HG03457 (cell line): ENCODE measurements around the gene PROM1.

Experiments
- ATAC-seq: cut with Tn5 transposase; IDR thresholded peaks from one replicate; pipeline ENCODE4 v1.9.1; 2021; ENCODE audit warnings: moderate number of reproducible peaks; ENCODE audit not compliant: unreplicated experiment

PROM1 gene

DNA sequence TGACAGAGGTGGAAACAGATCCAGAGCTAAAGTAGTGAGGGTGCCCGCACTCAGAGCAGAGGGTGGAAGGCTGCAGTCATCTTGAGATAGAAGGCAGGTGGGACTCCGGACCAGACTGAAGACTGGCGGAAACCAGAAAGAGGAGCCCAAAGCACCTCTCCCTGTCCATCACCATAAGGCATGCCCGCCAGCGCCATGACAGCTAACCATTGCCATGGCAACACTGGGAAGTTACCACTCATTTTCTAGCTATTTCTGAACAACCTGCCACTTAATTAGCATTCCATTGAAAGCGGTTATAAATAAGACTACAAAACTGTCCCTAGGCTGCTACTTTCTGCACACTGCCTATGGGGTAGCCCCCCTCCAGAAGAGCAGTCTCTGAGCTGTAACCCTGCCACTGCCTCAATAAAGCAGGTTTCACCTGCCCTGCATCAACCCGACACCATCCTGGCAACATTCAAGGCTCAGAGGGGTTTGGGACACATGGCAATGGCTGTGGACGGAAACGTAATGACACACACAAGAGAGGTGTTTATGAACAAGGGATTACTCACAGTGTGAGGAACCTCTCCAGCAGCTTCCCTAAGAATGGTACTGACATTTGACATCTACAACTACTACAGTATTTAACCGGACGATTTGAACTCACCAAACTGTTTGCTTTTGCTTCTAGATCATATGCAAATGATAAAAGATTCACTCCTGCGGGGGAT, 93.1 kb downstream of the PROM1 start:
- ATAC-seq, result no peak

DNA sequence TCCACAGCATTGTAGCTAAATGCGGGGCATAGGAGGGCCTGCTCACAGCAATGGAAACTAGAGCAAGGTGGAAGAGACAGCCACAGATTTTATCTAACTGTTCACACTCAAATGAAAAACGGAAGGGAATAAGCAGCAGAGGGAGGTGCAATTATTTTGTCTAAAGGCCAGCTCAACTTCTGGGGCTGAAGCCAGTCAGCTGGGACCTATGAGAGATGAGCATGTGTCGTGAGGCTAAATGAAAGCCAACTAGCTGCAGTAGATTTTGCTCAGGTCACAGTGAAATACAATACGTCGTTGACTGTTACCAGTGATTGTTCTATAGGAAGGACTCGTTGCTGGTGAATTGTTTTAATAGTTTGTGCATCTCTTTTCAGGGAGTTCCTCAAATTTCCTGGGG, 94.4 kb downstream of the PROM1 start:
- ATAC-seq, result no peak

DNA sequence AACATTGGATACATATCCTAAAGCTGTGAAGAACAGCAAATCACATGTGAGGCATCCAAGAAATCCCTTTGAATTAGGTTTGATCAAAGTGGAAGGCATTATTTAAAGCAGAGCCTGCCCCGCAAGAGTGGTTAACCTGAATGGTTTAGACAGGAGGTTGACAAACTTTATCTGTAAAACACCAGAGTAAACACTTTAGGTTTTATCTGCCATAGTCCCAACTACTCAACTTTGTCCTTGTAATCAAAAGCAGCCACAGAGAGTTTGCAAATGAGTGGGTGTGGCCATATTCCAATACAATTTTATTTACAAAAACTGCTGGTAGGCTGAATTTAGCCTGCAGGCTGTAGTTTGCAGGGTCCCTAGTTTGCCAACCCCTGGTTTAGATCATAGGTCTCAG, 95.6 kb downstream of the PROM1 start:
- ATAC-seq, result no peak

DNA sequence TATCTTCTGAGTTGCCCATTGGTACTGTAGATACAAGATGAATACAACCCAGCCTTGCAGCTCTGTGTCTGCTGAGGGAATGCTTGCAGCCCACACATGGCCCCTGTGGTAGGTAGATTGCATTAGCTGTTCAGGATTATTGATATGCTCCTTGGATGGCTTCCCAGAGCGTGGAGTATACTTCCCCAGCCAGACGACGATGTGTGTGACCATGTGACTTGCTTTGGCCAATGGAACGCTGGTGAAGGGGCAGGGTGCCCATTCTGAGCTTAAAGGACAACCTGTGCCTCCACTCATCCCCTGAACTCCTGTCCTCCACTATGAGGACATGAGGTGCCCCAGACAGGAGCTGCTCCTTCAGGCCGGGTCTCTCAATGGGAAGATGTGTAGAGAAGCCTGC, 96.9 kb downstream of the PROM1 start:
- no peak for ATAC-seq

DNA sequence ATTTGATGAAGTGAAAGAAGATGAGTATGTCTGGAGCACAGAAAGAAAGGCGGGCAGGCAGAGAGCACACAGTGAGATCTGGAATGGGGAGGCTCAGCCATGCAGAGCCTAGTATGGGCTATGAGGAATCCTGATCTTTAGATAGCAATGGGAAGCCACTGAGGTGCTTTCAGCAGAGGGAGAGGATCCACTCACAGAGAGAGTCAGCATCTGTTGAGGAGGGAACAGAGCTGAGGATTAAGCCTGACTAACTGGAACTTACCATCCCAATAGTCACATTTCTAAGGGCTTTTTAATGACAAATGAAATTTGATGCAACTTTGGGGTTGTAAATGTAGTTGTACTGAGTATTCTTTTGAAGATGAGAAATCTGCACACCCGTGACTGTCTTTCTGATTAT, 100.2 kb downstream of the PROM1 start:
- ATAC-seq, result no peak

DNA sequence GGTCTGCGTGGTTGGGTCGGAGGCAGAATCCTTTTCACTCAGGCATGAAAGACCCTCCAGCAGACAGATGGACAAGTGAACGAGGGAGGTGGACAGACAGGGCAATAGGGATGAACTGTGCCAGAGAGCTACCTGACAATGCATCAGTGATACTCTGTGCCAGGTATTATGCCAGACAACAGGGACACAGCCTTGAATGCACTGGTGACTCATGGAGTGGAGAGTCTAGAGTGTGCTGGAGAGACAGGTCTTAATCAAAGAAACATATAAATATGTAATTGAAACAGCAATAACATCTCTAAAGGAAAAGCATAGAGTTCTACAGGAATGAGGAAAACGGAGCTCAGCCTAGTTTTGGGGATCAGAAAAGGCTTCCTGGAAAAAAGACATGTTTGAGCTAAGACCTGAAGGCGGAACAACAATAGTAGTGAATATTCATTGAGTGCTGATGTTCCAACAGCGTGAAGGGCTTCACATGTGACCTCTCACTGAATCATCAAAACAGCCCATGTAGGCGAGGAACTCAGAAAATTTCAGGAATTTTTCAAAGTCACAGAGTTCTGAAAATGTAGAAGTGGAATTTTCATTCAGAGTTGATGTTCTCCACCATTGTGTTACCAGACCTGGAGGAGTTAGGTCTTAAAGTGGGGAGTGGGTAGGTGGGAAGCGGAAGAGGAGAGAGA, 100.8 kb downstream of the PROM1 start:
- ATAC-seq, result no peak

DNA sequence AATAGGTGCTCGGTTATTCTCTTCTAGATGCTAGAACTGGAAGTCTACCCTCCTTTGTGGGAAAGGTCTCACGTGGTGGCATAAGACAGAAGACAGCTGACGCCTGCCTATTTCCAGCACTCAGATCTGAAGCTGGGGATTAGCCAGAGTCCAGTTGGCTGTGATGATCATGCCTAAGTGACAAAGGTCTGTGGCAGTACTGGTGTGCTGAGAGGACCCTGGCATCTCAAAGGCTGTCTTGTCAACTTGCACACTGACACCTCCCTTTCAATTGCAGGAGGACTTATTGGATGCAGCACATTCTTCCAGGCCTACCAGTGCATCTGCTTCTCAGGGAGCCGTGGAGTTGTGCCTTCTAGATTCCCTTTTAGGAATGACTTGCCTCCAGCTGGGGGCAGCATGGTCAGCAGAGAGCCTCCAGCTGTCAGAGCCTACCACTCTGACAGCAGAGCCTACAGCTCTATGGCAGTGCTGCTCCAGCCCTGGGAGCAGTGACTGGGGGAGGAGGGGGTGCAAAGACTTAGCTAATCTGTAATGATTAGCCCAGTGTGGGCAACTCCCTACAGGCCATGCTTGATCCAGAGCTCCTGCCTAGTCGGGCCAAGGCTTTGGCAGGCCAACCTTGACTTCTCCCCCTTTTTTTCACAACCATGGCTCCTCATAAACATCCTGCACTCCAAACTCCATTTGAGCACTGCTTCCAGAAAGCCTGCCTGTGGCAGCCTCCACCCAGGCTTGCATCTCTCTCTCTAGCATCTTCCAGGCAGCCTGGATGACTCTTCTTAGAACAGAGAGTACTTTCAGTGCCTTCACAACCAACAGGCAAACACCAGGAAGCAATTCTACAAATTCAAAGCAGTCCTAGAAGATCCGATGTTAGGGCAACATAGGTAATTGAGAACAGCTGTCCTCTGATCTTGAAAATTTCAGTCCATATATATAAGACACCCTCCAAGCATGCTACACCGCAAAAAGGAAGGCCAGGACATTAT, 107.1 kb downstream of the PROM1 start:
- no peak for ATAC-seq

DNA sequence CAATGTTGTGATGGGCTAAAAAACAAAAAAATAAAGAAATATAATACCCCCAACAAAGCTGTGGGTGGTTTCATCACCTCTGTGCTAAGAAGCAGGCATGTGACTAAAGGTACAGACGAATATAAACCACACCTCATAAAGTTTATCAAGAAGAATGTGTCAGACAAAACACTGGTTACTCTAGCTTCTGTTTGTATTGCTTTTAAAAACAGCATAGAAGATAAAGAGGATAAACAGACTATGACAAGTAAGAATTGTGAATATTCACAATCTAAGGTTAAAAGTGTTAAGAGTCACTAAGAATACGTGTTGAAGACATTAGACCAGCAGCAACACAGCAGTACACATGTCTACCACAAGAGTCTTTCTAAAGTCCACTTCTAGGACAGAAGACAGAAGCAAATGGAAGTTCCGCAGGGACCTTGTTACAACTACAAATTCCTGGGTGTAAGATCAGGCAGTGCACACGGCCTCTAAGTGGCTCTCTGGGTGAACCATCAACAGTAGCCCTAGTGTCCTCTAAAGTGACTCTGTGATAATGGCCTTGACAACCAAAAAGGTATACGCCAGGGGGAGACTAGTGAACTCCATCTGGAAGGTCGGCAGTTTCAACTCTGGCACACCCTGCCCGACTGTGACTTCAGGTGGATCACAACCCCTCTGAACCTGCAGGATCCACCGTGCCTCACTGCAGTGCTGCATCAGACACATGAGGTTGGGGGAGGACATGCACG, 112.6 kb downstream of the PROM1 start:
- ATAC-seq, result no peak

DNA sequence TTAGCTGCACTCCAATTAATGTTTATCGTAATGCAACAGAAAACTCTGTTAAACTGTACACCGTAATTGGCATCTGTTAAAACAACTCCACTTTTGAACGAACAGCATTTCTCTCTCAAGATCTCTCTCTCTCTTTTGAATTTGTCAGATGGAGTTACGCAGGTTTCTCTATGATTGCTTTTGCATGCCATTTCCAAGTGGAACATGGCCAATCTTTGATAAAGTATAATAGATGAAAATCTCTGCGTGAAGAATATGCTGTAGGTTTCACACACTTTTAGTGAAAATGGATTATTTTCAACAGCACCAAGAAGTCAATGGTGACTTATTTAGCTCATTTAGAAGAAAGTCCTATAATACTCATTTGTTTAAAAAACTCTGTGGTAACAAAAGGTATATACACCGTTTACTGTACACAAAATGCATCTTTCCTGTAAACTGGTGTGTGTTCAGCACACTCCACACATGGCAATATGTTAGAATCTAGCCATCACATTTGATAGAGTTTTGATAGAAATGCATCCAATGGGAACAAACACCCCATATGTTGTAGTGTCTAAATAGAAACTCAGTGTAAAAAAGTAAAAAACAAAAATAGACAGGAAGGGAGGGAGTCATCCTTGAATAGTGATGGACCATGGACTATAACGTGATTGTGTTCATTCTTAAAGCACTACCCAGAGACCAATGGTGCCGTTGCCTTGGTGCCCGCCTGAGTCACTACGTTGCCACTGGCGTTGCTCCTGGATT, 115.1 kb downstream of the PROM1 start:
- ATAC-seq, result no peak

DNA sequence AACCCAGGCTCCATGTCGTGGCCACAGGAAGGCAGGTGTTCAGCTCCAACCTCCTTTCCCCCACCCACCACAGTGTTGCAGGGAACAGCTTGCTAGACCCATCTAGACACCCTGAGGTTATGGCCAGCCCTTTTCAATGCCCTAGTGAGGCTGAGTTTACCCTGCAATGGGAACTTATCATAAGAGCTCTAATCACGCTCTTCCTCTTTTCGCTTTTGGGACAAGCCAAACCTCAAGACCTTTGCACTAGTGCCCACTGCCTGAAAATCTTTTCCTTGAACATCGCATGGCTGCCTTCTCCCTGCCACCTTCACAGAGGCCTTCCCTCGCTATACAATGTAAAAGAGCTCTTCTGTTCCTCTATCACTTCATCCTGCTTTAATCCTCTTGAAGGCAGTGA, 118.5 kb downstream of the PROM1 start:
- no peak for ATAC-seq

DNA sequence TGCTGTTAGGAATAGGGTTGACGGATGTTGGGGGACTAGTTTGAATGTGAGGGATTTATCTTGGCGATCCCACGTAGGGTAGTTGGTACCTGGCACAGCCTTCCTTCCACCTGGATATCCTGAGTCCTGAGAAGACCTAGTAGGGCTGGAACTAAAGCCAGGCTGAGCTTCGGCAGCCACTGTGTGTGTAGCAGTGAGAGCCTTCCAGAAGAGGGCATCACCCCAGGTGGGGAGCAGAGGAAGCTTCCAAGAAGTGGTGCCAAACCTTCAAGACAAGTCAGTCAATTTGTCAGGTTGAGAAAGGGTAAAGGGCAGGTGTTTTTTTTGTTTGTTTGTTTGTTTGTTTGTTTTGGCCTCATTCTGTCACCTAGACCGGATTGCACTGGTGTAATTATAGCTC, 119.7 kb downstream of the PROM1 start:
- ATAC-seq, result no peak

DNA sequence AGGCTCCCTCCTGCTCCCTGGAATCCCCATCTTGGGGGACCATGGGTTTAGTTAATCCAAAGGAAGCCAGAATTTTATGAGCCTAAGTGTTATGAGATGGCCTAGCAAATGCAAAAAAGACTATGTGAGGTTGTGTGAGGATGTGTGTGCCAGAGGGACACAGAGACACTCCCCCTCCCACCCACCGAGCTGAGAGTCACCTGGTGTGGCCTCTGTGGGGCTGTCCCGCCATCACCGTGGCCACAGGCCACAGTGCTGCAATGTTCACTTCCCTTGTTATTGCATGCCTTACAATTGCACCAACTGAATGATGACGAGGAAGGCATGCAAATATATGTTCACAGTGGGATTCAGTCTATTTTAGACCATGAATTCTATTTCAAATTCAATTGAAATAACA, 120.2 kb downstream of the PROM1 start:
- ATAC-seq, result peak; percentile 66

DNA sequence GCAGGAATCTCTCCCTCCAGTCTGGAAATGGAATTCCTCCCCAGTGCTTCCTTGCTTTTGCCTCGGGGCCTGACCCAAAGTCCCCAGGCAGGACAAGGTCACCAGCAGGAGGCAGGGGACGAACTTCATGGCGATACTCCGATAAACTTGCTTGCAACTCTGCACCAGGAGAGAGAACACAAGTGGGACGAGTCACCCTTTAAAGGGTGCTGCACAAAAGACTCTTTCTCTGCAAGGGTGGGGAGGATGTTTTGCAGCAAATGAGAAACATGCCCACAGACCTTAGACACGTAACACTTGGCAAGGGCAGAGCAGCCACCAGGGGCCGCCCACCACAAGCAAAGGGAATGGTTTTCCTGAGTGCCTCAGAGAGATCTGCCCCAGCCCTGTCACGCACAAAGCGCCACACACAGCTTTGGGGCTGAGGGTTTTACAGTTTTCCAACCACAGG, 120.8 kb downstream of the PROM1 start, which contains the start of gene FGFBP2:
FGFBP2 (minus strand) TSS at position 175 of the 451 bp plus-strand sequence; CDS start at position 129, 46 bp downstream.
- no peak for ATAC-seq

DNA sequence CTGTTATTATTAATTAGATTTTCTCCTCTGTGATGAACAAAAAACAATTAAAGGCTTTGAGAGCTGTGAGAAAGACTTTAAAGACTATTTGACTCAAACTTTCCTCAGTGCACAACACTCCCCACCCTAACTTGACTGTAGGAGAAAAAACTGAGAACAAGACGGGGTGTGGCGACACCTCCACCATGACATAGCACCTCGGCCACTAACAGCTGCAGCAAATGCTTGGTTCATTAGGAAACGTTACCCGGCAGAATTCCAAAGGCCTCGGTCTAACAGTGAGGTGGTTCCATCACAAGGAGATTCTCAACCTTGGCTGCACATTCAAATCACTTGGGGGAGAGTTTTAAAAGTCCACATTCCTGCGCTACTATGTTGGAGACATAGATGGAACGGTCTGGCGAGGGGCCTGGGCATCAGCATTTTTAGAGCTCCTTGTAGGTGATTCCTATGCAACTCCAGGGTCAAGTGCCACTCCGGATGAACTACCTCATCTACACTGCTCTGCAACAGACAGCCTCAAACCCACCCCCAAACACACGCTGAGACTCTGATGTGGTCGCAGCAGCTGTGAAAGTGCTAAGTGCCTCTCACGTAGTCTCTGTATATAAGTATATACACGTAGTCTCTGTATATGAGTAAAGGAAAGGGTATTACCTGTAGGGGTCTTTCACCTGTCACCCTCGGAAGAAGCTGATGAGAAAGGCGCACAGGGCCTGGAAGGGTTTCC, 121.9 kb downstream of the PROM1 start:
- no peak for ATAC-seq

DNA sequence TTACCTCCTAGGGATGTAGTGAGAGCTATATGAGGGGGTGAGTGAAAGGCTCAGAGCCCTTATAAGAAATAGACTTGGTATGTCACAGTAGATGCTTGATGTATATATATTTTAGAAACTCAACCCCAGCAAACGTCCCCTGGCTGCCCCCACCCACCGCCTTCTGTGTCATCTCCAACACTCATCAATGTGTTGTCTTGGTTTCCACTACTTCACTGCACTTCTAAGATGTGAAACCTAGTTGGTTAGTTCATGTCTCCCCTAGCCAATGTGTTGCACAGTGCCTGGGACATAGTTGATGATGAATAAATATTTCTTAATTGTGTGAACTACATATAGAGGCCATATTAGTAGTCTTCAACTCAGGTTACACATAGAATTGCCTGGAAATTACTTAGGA, 125.3 kb downstream of the PROM1 start:
- ATAC-seq, result no peak

DNA sequence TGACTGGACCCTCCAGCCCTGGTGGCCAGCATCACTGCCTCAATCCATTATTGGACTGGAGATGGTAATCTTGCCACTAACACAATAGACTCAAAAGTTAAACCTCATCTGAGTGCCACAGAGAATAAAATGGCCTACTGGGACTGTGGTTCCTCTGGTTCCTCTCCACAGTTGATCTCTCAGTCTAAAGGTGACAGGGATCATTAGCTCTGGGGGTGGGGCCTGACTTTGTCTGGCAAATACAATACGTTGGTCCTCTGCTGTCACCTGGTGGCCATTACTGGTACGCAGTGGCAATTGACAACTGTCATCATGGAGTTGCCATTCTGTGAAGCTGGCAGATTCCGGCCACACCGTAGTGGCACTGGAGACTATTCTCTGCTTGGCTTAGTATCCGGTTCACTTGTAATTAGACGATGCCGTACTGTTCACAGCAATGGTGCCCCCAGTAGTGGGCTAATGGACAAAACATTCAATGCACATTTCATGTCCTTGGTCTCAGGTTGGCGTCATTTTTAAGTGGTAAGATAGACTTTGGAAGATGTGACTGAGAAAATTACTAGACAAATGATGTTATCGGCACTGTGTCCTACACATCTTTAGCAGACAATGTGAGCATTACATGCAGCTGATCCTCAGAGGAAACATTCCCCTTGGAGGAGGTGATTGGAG, 127.5 kb downstream of the PROM1 start:
- ATAC-seq, result peak; percentile 88

DNA sequence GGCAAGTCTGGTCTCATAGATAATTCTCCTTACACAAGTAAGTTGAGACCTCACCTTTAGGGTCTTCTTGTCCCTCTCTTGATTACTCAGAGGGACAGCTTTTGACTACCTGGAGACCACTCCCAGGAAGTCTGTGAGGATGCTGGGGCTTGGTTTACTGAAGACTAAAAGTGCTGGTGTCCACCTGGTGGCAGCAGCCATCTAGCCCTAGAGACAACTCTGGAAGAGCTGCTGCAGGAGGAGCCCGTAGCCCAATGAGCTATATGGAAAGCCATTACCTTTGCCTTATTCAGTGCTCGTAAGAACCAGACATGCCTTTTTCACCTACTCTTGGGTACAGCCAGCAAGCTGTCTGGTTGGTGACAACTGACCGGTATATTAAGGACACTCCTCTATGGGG, 128.2 kb downstream of the PROM1 start:
- ATAC-seq, result no peak

DNA sequence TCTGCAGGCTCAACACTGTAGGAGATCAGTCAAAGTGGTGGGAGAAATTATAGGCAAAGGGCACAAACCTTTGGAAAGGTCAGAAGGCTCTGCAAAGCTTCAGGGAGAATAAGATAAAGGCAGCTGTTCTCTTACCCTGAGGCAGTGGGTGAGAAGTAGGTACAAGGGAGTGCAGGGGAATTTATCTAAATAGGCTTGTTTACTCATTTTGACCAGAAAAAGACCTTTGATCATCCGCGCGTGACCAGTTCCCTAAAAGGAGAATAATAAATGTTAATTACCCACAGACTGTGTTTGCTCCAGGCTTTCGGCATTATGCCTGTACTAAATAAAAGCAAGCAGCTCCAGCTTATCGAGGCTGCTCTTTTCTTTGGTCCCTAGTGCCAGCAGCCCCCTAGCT, 130.2 kb downstream of the PROM1 start:
- ATAC-seq, result no peak

DNA sequence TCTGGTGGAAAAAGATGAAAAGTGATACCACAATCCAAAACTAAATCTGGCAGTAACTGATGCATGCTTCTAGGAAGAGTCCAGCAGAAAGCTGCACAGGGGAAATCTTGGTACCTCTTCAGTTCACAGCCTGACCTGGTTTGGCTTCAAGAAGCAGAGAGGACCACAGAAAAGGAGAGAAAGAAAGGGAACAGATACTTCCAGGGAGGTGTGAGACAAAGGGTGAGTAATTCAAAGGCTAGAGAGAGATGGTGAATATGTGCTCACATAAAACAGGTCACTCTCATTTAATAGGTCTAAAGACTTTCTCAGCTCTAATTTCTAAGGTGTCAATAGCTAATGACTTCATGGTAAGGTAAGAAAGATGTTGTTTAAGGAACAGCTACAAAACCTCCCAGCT, 132.0 kb downstream of the PROM1 start:
- ATAC-seq, result no peak
